GM12878 (cell line): Measurements from ENCODE around the gene IFNA1.

Experiments
- CTCF ChIP-seq, 3 experiments: IDR thresholded peaks in 2 of 3; conservative IDR thresholded peaks in 1 of 3; 2 replicates each; pipeline ENCODE4 v1.5.1; 2011; ENCODE audit warnings: low read depth in 3 of 3, low read length in 3 of 3, mild to moderate bottlenecking in 3 of 3, control low read depth in 2 of 3, moderate library complexity in 2 of 3, inconsistent platforms in 1 of 3, mixed read lengths in 1 of 3; ENCODE audit not compliant: control insufficient read depth in 2 of 3, insufficient read depth in 1 of 3; ENCODE audit errors: extremely low read depth in 1 of 3
- E2F4 ChIP-seq: IDR thresholded peaks from 2 replicates; pipeline ENCODE4 v1.6.1; 2012; ENCODE audit warnings: low read depth, low read length, improper control_type of control experiment
- JUND ChIP-seq: IDR thresholded peaks from 2 replicates; pipeline ENCODE4 v1.6.1; 2012; ENCODE audit warnings: low read depth, mild to moderate bottlenecking, low read length, improper control_type of control experiment, moderate library complexity
- POLR2A ChIP-seq: IDR thresholded peaks from 2 replicates; pipeline ENCODE4 v1.6.1; 2011; ENCODE audit warnings: low read depth, mild to moderate bottlenecking, low read length
- USF1 ChIP-seq: IDR thresholded peaks from 2 replicates; pipeline ENCODE4 v1.6.1; 2011; ENCODE audit warnings: borderline replicate concordance, low read depth, mild to moderate bottlenecking, moderate library complexity, mixed read lengths, low read length; ENCODE audit not compliant: insufficient read depth; ENCODE audit errors: extremely low read length

GRCh38 chr9:21408817-21409216, 31.4 kb upstream of the IFNA1 start, which contains the start of gene IFNA8:
- TF ChIP-seq JUND (no peak), POLR2A (no peak), CTCF (IDR thresholded peaks at IDR 0.05 in 2 of 3, conservative IDR thresholded peaks at IDR 0.05 in 1 of 3; ENCODE audit: control insufficient read depth in 2 of 3, extremely low read depth in 1 of 3, insufficient read depth in 1 of 3, low read depth in 3 of 3, low read length in 3 of 3) (no peak), E2F4 (no peak), USF1 (no peak)
